Esophagus squamous epithelium (tissue), 5 donors: ENCODE data around the gene TMTC2. TPM values are rescaled to one million over a fixed set of nuclear protein-coding genes. Genes with fewer than 3 reads are reported as not detected.

Source experiments
- DNase-seq: peaks from one replicate; lab custom pipeline; 2025; lab: John Stamatoyannopoulos, UW
- H3K27ac ChIP-seq, 4 donors: fragments of 200-600 bp; sonication (generic); one replicate each; pipeline ENCODE4 v1.5.1; 2016 to 2019; ENCODE audit warnings: mild to moderate bottlenecking in 1 of 4
- H3K27me3 ChIP-seq, 4 donors: fragments of 200-600 bp; sonication (generic); 1 replicate in 3 of 4; 2 replicates in 1 of 4; pipeline versions ENCODE4 v1.5.1 to v1.6.0; 2017 to 2021; ENCODE audit warnings: antibody characterized with exemption in 1 of 4
- H3K36me3 ChIP-seq, 3 donors: fragments of 200-600 bp; sonication (generic); one replicate each; pipeline ENCODE4 v1.5.1; 2016 to 2019
- H3K4me1 ChIP-seq, 3 donors: fragments of 200-600 bp; sonication (generic); one replicate each; pipeline ENCODE4 v1.5.1; 2017 to 2019
- H3K4me3 ChIP-seq, 4 donors: fragments of 200-600 bp; sonication (generic); 1 replicate in 3 of 4; 2 replicates in 1 of 4; pipeline ENCODE4 v1.5.1; 2016 to 2019; ENCODE audit warnings: mild to moderate bottlenecking in 2 of 4, moderate library complexity in 1 of 4
- H3K9me3 ChIP-seq, 3 donors: fragments of 200-600 bp; sonication (generic); one replicate each; pipeline ENCODE4 v1.5.1; 2016 to 2019
- POLR2A ChIP-seq, 4 donors: fragments of 450-650 bp; IDR thresholded peaks; one replicate each; pipeline ENCODE4 v1.6.1; 2017; ENCODE audit warnings: antibody characterized with exemption in 4 of 4, mild to moderate bottlenecking in 4 of 4, moderate library complexity in 3 of 4
- WGBS, 2 donors: methylation state at CpG; one replicate each; pipeline ENCODE4 v1.1.5; 2018; 5-methylcytosine and 5-hydroxymethylcytosine counted together
- intact Hi-C: fragments of 100-400 bp; cut with DNase I; formaldehyde crosslinking; loops from one replicate; pipeline ENCODE4 v1.15.0; 2022
- total RNA-seq, 4 donors: library from RNA; depleted of rRNA; stranded (reverse); fragments of >200 nt; gene quantifications; one replicate each; pipeline ENCODE4 v1.1.0, GENCODE V29; 2016
- TF ChIP-seq, protein P1 (sequence below), 6 experiments: fragments of 450-650 bp in 4 of 6; fragments of 200-600 bp in 2 of 6; sonication (generic) in 2 of 6; IDR thresholded peaks; one replicate each; pipeline ENCODE4 v1.5.1; 2016 to 2019; ENCODE audit warnings: antibody characterized with exemption in 6 of 6, mild to moderate bottlenecking in 4 of 6, moderate library complexity in 4 of 6
- donor health status: DM: yes; HTN: yes; CAD: no.

TMTC2 gene
- total RNA-seq, 4 donors from 2014 or later = 18.3 to 27.0 (median 21.8) TPM

DNA sequence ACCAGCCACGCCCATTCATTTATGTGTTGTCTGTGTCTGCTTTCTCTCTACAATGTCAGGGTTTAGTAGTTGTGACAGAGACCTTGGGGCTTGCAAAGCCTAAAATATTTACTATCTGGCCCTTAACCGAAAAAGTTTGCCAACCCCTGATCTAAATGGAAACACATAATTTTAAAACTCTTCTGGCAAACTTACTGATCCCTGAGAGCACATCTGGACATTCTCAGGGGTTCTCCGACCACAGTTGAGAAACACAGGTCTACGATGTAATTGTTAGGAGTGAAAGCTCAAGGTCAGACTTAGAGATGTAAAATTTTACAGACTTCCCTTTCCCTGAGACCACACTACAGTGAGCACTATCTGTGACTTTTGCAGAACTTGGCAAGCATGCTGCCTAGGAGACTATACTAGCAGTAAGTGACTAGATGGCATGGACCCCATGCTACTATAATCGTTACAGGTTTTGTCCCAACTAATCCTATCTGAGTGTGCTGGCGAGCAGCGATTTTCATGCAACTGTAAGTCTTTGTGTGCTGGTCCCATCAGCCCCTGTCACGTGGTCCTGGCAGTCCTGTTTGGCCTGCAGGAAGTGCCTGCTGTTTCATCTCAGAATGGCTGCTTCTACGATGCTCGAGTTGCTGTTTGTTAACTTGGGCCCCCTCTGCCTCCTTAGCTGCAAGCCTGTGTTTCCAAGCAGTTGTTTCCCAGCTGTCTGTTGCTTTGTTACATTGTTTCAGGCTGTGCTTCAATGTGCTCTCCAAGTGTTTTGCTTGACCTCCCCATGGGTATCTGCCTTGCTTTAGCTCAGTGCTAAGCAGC is 21.6 kb downstream of the TMTC2 start:
- DNase-seq = no peak
- Histone ChIP-seq H3K27ac (peak overlapping the region in 1 of 4 donors; percentile 10), H3K4me3 (no peak overlapping the region), H3K36me3 (peaks cover 0 to 16% (median 0%) of the 10 kb centered on the region in 3 donors), H3K27me3 (no peaks in the 10 kb centered on the region), H3K4me1 (peaks cover 0 to 4% (median 0%) of the 10 kb centered on the region in 3 donors), H3K9me3 (no peaks in the 10 kb centered on the region)
- TF ChIP-seq, protein P1, sequence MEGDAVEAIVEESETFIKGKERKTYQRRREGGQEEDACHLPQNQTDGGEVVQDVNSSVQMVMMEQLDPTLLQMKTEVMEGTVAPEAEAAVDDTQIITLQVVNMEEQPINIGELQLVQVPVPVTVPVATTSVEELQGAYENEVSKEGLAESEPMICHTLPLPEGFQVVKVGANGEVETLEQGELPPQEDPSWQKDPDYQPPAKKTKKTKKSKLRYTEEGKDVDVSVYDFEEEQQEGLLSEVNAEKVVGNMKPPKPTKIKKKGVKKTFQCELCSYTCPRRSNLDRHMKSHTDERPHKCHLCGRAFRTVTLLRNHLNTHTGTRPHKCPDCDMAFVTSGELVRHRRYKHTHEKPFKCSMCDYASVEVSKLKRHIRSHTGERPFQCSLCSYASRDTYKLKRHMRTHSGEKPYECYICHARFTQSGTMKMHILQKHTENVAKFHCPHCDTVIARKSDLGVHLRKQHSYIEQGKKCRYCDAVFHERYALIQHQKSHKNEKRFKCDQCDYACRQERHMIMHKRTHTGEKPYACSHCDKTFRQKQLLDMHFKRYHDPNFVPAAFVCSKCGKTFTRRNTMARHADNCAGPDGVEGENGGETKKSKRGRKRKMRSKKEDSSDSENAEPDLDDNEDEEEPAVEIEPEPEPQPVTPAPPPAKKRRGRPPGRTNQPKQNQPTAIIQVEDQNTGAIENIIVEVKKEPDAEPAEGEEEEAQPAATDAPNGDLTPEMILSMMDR (IDR thresholded peaks at IDR 0.05) = no peak
- TF ChIP-seq POLR2A (IDR thresholded peaks at IDR 0.05) = no peak
- 69 to 74% methylated on average over 7 to 10 of the region's 10 CpGs for WGBS, 2 donors
- intact Hi-C loops = no loop called here

DNA sequence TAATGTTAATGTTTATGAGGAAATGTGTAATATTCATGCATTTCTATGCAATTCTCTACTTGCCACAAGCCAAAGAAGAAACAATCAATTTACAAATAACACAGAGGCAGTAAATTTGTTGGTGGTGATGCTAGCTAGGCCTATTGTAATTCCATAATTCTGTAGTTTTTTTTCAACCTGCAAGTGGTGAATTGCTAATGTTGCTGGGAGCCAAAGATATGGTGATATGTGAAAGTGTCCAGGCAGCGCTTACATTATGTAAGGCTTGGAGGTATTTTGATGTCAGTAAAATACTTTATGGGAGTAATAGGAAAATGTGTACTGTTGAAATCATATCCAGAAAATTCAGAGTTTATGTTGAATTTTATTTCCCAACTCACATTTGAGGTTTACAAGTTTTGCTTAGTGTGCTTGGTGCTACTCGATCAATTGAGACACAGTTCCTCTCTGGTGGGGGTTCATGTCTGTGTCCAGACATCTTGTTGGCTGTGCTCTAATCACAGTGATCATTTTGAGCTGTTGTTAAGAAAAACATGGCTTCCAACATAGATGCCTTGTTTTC is 23.2 kb downstream of the TMTC2 start:
- intact Hi-C loops = no loop called here
- Histone ChIP-seq H3K36me3 (peaks cover 0 to 16% (median 0%) of the 10 kb centered on the region in 3 donors), H3K4me1 (peaks cover 0 to 4% (median 0%) of the 10 kb centered on the region in 3 donors), H3K27me3 (no peaks in the 10 kb centered on the region), H3K9me3 (no peaks in the 10 kb centered on the region), H3K27ac (no peak overlapping the region), H3K4me3 (no peak overlapping the region)
- 96 to 100% methylated on average over 2 of the region's 2 CpGs for WGBS, 2 donors
- no peak for TF ChIP-seq POLR2A (IDR thresholded peaks at IDR 0.05)
- TF ChIP-seq, protein P1 (IDR thresholded peaks at IDR 0.05) = no peak
- no peak for DNase-seq

DNA sequence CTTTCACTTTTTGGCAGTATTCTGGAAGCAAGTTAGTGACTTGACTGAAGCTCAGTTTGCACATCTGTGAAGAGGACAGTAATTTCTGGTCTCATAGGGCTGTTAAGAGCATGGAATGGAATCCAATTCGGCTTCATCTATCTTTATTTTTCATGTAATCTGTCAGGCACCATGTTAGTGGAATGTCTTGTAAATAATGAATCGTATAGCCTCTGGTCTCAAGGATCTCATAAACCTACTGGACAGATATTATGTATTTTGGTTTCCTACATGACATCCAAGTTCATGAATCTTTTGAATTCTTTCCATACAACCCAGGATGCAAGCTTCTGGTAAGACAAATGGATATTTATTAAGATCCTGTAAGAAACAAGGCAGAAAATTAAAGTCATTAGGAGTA is 24.0 kb downstream of the TMTC2 start:
- H3K27ac ChIP-seq = no peak overlapping the region
- no peaks in the 10 kb centered on the region for H3K9me3 ChIP-seq
- WGBS, 2 donors = 84 to 85% methylated on average over 2 of the region's 2 CpGs
- intact Hi-C loops = no loop called here
- TF ChIP-seq POLR2A (IDR thresholded peaks at IDR 0.05) = no peak
- TF ChIP-seq, protein P1 (IDR thresholded peaks at IDR 0.05) = no peak
- peaks cover 0 to 4% (median 0%) of the 10 kb centered on the region in 3 donors for H3K4me1 ChIP-seq
- H3K27me3 ChIP-seq = no peaks in the 10 kb centered on the region
- DNase-seq = no peak
- peaks cover 0 to 16% (median 0%) of the 10 kb centered on the region in 3 donors for H3K36me3 ChIP-seq
- no peak overlapping the region for H3K4me3 ChIP-seq

DNA sequence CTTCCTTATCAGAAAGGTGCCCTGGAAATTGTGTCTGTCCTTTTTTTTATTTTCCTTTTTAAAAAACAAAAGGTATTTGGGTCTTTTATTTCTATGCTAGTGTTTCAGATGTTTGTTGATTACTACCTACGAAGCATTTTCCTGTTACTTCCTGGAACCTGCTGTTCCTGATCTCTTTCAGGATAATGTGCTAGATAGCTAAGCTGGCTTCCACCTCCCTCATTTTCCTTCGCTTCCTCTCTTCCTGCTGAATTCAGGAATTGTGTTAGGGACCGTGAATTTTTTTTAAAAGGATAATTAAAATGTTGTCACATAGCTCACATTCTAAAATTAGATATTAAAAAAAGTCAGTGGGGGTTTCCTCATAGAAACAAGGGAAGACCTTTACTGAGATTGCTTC is 27.7 kb downstream of the TMTC2 start:
- WGBS, 2 donors = 75 to 83% methylated on average over 3 of the region's 3 CpGs
- H3K4me3 ChIP-seq = no peak overlapping the region
- intact Hi-C loops = no loop called here

More for the DNA sequence above, 27.7 kb downstream of the TMTC2 start:
- DNase-seq = no peak
- Histone ChIP-seq H3K27me3 (no peaks in the 10 kb centered on the region), H3K9me3 (no peaks in the 10 kb centered on the region), H3K4me1 (no peaks in the 10 kb centered on the region), H3K27ac (no peak overlapping the region), H3K36me3 (peaks cover 0 to 21% (median 0%) of the 10 kb centered on the region in 3 donors)
- TF ChIP-seq, protein P1 (IDR thresholded peaks at IDR 0.05) = no peak
- TF ChIP-seq POLR2A (IDR thresholded peaks at IDR 0.05) = no peak
